GM19351 (cell line): ENCODE measurements around the gene CD200.
A peak's percentile ranks its signal among the peaks of the same experiment; 100 is the strongest.
"Not testable (repeated sequence)": the region's sequence is repeated elsewhere in the genome, so short reads cannot be mapped to it uniquely, and the experiment has no call there.

Experiments
- ATAC-seq: cut with Tn5 transposase; IDR thresholded peaks from one replicate; pipeline ENCODE4 v1.9.1; 2021; ENCODE audit warnings: mild to moderate bottlenecking, moderate library complexity; ENCODE audit not compliant: unreplicated experiment

CD200 gene

GRCh38 chr3:112384769-112385168, 51.8 kb downstream of the CD200 start:
- no peak for ATAC-seq

DNA sequence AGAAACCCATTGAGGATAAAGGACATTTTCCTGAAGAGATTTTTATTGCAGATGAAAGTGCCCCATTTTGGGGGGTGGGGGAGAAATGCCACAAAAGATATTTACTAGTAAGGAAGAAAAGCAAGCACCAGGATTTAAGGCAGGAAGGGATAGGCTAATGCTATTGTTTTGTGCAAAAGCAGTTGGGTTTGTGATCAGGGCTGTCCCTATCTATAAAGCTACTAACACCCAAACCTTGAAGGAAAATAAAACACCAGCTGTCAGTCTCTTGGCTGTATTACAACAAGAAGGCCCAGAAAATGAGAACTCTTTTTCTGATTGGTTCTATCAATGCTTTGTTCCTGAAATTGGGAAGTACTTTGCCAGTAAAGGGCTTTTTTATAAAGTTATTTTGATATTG, 56.0 kb downstream of the CD200 start:
- no peak for ATAC-seq

DNA sequence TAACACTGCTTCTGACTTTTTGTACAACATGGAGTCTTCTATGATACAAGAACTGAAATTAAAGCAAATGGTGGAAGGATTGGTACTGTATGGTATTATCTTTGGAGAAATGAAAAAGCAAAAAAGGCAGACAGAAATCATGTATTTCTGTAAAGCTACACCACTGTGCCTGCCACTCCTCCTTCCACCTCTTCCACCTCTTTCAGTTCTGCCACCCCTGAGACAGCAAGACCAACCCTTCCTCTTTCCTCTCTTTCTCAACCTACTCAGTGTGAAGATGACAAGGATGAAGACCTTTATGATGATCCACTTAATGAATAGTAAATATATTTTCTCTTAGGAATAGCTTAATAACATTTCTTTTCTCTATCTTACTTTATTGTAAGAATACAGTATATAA, 57.0 kb downstream of the CD200 start:
- ATAC-seq, result no peak

DNA sequence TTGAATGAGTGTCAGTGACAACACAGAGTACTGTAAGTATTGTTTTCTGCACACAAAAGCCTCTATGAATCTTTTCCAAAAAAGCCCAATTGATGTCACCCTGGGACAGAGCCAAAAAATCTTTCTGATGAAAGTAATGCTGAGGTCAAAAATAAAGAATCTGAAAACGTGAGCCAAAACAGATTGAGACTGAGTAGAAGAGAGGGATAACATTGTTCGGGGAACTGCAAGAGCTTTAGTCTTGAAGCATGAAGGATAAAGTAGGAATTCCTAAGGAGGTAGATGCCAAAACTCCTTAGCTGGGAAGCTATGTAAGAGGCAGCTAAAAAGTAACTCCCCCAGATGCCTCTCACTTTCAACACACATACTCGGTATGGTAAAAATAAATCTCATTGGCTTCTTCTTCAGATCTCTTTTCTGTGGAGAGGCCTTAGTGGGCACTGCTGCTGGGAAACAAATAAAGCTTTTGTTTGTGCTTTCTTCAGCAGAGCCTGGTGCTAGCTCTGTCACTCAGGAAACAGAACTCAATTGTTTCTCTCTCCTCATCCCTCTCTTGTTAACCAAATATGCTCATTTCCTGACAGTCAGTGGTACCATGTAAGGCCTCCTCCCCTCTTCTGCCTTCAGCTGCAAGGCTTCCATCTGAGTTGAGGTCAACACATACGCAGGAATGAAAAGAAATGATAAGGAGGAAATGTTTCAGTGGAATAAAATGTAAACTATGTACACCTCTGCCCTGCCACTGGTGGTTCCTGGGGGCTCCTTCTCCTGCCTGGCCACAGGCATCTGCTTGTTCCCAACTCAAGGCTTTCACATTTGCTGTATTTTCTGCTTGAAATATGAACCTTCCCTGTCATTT, 58.1 kb downstream of the CD200 start:
- no peak for ATAC-seq

- no peak for ATAC-seq
Observed at GRCh38 chr3:112391648-112392047, 58.7 kb downstream of the CD200 start.

GRCh38 chr3:112392393-112393359, 59.7 kb downstream of the CD200 start:
- ATAC-seq, result no peak

DNA sequence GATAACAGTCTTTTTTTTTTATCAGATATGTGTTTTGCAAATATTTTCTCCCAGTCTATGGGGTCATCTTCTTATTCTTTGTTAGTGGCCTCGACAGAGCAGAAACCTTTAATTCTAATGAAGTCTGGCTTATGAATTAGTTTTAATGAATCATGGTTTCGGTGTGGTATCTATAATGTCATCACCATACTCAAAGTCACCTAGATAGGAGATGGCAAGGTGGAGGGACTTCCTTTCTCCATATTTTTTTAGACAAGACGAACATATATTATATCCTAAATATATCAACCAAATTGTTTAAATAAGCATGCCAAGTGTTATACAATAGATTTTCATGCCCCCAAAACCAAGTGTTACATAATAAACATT, 60.4 kb downstream of the CD200 start:
- no peak for ATAC-seq

DNA sequence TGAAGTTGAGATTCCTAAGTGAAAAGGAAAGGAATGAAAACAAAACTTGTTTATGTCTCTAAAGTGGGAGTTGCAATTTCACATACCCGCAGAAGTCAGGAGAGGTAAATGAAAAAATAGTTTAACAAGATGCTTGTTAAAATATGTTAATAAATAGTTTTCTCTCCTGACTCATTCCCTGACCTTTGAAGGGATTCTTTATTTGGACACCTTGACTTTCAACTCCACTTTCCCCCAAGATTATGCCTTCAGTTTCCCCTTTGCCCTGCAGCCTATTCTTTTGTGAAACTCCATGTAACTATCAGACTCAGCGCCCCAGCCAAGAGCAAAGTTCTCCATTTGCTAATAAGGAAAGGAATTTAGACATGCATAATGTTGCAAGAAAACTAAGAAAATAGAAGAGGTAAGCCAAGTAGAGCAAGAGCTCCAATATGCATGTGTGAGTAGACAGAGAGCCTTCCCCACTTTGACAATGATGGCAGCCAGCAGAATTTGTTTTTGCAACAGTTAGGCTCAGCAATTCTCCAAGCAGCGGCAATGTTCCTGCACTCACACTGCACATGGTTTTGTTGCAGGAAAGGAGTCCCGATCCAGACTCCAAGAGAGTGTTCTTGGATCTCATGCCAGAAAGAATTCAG, 61.2 kb downstream of the CD200 start:
- ATAC-seq, result no peak

DNA sequence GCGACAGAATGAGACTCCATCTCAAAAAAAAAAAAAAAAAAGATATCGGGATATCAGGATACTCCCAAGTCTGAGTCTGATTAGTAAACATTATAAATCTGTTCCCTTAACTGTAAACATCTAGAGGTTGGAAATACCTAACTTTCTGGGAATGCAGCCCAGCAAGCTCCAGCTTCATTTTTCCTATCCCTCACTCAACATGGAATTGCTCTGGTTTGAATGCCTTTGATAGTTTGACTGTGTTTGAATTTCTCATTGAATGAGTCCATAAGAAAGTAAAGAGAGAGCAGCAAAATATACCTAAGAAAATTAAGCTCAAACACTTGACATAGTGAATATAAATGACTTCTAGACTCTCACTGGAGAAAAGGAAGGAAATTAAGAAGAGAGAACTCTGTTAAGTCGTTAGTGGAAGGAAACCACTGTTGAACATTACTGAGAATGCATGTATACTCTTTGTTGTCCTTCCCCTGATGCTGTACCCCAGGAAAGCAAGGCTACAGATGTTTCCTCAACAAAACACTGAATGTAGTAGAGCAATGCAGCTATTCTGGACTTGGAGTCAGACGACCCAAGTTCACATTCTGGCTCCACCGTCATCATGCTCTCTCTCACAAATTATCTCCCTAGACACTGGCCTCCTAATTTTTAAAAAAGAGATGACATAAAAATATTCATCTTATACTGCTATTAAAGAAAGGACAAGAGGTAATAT, 62.4 kb downstream of the CD200 start:
- ATAC-seq, result no peak

- no peak for ATAC-seq
Observed at GRCh38 chr3:112395896-112396290, 62.9 kb downstream of the CD200 start.

DNA sequence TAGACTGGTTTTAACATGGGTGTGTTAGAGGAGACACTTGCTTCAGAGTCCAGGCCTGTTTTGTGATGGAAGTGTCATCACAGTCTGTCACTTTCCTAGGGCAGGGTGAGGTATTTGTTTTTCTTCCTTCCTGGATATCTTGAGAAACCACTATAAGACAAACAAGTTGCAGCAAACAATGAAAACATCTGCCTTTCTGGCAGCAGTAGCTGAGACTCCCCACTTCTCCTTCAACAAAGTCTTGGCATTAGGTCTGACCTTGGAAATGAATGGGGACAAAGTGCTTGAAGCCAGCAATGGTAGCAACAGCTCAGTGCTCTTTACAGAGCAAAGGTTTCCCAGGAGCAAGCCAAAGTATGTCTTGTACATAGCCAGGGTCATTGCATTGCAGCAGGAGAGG, 64.6 kb downstream of the CD200 start:
- no peak for ATAC-seq

DNA sequence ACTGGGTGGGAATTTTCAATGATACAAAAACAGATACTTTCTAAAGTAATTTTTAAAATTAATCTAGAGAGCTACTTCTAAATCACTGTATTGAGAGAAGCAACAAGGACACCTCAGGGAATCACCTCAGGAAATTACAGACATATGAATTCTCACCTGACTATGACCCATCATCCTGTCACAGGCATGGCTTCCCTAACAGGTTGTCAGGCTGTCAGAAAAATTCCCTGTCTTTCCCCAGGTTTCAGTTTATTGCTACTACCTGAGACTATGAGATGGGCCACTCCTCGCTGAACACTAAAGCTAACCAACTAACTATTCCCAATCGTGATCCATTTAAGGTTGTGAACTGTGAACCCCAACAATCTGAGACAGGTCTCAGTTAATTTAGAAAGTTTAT, 66.1 kb downstream of the CD200 start:
- ATAC-seq, result no peak

DNA sequence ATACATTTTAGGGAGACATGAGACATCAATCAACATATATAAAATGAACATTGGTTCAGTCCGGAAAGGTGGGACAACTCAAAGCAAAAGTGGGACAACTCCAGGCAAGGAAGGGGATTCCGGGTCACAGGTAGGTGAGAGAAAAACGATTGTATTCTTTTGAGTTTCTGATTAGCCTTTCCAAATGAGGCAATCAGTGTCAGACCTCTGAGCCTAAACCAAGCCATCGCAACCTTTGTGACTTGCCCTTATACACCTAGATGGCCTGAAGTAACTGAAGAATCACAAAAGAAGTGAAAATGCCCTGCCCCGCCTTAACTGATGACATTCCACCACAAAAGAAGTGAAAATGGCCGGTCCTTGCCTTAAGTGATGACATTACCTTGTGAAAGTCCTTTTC, 66.6 kb downstream of the CD200 start:
- ATAC-seq, result not testable (repeated sequence)

DNA sequence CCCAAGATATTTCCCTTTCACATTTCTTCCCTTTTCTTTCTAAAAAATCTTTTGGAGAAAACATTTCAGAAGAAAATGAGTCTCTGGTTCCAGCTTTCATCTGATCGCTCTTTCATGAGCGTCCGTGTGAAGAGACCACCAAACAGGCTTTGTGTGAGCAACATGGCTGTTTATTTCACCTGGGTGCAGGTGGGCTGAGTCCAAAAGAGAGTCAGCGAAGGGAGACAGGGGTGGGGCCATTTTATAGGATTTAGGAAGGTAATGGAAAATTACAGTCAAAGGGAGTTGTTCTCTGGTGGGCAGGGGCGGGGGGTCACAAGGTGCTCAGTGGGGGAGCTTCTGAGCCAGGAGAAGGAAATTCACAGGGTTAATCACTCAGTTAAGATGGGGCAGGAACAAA, 67.4 kb downstream of the CD200 start:
- not testable (repeated sequence) for ATAC-seq

DNA sequence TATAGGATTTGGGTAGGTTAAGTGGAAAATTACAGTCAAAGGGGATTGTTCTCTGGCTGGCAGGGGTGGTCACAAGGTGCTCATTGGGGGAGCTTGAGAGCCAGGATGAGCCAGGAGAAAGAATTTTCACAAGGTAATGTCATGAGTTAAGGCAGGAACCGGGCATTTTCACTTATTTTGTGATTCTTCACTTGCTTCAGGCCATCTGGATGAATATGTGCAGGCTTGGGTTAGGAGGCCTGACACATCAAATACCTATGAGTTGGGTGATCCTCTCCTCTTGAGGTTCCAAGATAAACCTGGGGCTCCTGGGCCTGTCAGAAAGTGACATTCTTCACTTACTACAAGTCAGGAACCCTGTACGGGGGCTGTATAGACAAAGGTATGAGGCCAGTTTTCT, 68.7 kb downstream of the CD200 start:
- no peak for ATAC-seq

- no peak for ATAC-seq
Observed at GRCh38 chr3:112403103-112403502, 70.1 kb downstream of the CD200 start.

- not testable (repeated sequence) for ATAC-seq
Observed at GRCh38 chr3:112404924-112405549, 72.1 kb downstream of the CD200 start.

- peak; percentile 51 for ATAC-seq
Observed at GRCh38 chr3:112405845-112406244, 72.9 kb downstream of the CD200 start.

- ATAC-seq, result no peak
Observed at GRCh38 chr3:112407214-112407887, 74.4 kb downstream of the CD200 start.
